Stimulated activated CD8-positive, alpha-beta memory T cell treated with anti-CD3 and anti-CD28 coated beads, Interleukin-15, amount 100 ng/mL, for 48 hours (primary cell): Measurements from ENCODE around the gene SLC27A2.

Source experiments
- DNase-seq, 2 donors: peaks; one replicate each; pipeline ENCODE4 v3.0.0-alpha.2; 2020; ENCODE audit warnings: low read depth in 2 of 2

The SLC27A2 gene

GRCh38 chr15:50190723-50191122 is 8.7 kb downstream of the SLC27A2 start:
- DNase-seq: no peak

- no peak for DNase-seq
These were observed 10.2 kb downstream of the SLC27A2 start for GRCh38 chr15:50192164-50192563.

- no peak for DNase-seq
These were observed 11.1 kb downstream of the SLC27A2 start for GRCh38 chr15:50192926-50193620.

- no peak for DNase-seq
These were observed 20.0 kb downstream of the SLC27A2 start for GRCh38 chr15:50202003-50202402.

GRCh38 chr15:50206020-50206419 is 24.0 kb downstream of the SLC27A2 start:
- DNase-seq: no peak

- no peak for DNase-seq
These were observed 27.8 kb downstream of the SLC27A2 start for GRCh38 chr15:50209809-50210208.

GRCh38 chr15:50210462-50211157 is 28.6 kb downstream of the SLC27A2 start:
- DNase-seq: no peak

GRCh38 chr15:50218291-50218690 is 36.3 kb downstream of the SLC27A2 start:
- no peak for DNase-seq

GRCh38 chr15:50218691-50219090 is 36.7 kb downstream of the SLC27A2 start:
- DNase-seq: no peak

GRCh38 chr15:50219820-50220219 is 37.8 kb downstream of the SLC27A2 start:
- DNase-seq: no peak

- DNase-seq: no peak
These were observed 40.2 kb downstream of the SLC27A2 start for GRCh38 chr15:50222181-50222580.

GRCh38 chr15:50224606-50225005 is 42.6 kb downstream of the SLC27A2 start:
- DNase-seq: no peak

- no peak for DNase-seq
These were observed 43.1 kb downstream of the SLC27A2 start for GRCh38 chr15:50225057-50225456.

- no peak for DNase-seq
These were observed 43.9 kb downstream of the SLC27A2 start for GRCh38 chr15:50225938-50226337.

- DNase-seq: no peak
These were observed 45.1 kb downstream of the SLC27A2 start for GRCh38 chr15:50227076-50227475.

- no peak for DNase-seq
These were observed 46.9 kb downstream of the SLC27A2 start for GRCh38 chr15:50228866-50229265.

GRCh38 chr15:50229336-50229735 is 47.3 kb downstream of the SLC27A2 start:
- DNase-seq: no peak

- no peak for DNase-seq
These were observed 49.8 kb downstream of the SLC27A2 start for GRCh38 chr15:50231761-50232160.

- no peak for DNase-seq
These were observed 50.8 kb downstream of the SLC27A2 start for GRCh38 chr15:50232791-50233190.

- DNase-seq: no peak
These were observed 51.3 kb downstream of the SLC27A2 start for GRCh38 chr15:50233192-50233736.

GRCh38 chr15:50234764-50235163 is 52.8 kb downstream of the SLC27A2 start:
- DNase-seq: no peak

- DNase-seq: no peak
These were observed 53.8 kb downstream of the SLC27A2 start for GRCh38 chr15:50235794-50236193.

GRCh38 chr15:50236433-50236832 is 54.4 kb downstream of the SLC27A2 start:
- no peak for DNase-seq
